ENCODE measurements around the gene AOC1. TPM values are rescaled to one million over a fixed set of nuclear protein-coding genes. Genes with fewer than 3 reads are reported as not detected.

The AOC1 gene
- total and polyA plus RNA-seq, 4 donors, result 0.01 to 0.08 TPM; not detected in 2

DNA sequence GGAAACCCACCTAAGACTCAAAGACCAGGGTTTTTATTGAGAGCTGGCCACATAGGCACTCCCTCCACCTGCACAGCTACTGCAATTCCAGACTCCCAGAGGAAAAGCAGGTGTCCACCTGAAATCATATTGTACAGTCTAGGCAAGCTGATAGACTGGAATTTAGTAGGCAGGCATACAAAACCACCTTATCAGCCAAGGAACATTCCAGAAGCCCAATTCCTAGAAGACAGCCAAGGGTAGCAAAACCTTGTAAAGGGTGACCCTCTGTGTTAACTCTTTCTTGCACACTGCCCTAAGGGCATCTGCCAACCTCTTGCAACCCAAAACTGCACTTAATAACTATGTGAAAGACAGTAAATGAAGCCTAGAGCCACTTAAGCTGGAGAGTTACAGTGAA is 46.5 kb upstream of the AOC1 start:
- Histone ChIP-seq H3K27me3 (ENCODE audit: control insufficient read depth in 4 of 4, insufficient read depth in 4 of 4, low read length in 3 of 4) (no peaks in the 10 kb centered on the region), H3K9ac (ENCODE audit: low read depth in 1 of 2, low read length in 2 of 2) (no peak overlapping the region), H3K36me3 (ENCODE audit: control insufficient read depth in 4 of 4, insufficient read depth in 3 of 4, low read depth in 1 of 4, low read length in 3 of 4) (peaks cover 0 to 31% (median 28%) of the 10 kb centered on the region in 4 donors), H3K4me3 (ENCODE audit: low read depth in 1 of 3, low read length in 3 of 3) (no peak overlapping the region), H3K27ac (ENCODE audit: low read depth in 1 of 2, low read length in 2 of 2) (peak overlapping the region; percentile 13 to 26), H3K4me1 (ENCODE audit: control insufficient read depth in 4 of 4, insufficient read depth in 4 of 4, low read length in 3 of 4) (peaks cover 5 to 31% (median 19%) of the 10 kb centered on the region in 4 donors), H3K9me3 (ENCODE audit: control insufficient read depth in 4 of 4, low read length in 3 of 4) (peaks cover 0 to 3% (median 2%) of the 10 kb centered on the region in 4 donors)
- DNase-seq (ENCODE audit: low spot score), result no peak
- no peak for TF ChIP-seq EGR1 (IDR thresholded peaks at IDR 0.05; ENCODE audit: low read depth in 2 of 2)

DNA sequence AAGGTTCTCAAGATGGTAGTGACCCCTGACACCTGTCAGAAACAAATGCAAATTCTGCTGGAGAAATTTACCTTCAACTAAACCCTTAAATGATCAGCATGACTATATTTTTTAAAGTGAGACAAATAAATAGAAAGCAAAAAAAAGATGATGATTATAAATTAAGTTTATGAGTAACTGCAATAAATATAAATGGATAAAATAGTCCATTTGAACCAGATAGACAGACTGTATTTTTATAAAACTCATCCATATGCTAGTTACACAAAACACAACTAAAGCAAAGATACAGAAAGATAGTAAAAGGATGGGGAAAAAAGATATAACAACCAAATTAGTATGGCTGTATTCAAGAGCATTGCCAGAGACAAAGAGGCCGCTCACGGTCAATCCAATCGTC is 45.9 kb upstream of the AOC1 start:
- Histone ChIP-seq H3K36me3 (ENCODE audit: control insufficient read depth in 4 of 4, insufficient read depth in 3 of 4, low read depth in 1 of 4, low read length in 3 of 4) (peaks cover 0 to 31% (median 28%) of the 10 kb centered on the region in 4 donors), H3K27ac (ENCODE audit: low read depth in 1 of 2, low read length in 2 of 2) (no peak overlapping the region), H3K9me3 (ENCODE audit: control insufficient read depth in 4 of 4, low read length in 3 of 4) (peaks cover 0 to 3% (median 2%) of the 10 kb centered on the region in 4 donors), H3K4me1 (ENCODE audit: control insufficient read depth in 4 of 4, insufficient read depth in 4 of 4, low read length in 3 of 4) (peaks cover 5 to 31% (median 19%) of the 10 kb centered on the region in 4 donors), H3K9ac (ENCODE audit: low read depth in 1 of 2, low read length in 2 of 2) (no peak overlapping the region), H3K27me3 (ENCODE audit: control insufficient read depth in 4 of 4, insufficient read depth in 4 of 4, low read length in 3 of 4) (no peaks in the 10 kb centered on the region), H3K4me3 (ENCODE audit: low read depth in 1 of 3, low read length in 3 of 3) (no peak overlapping the region)
- no peak for DNase-seq (ENCODE audit: low spot score)
- 96% methylated on average over 3 of the region's 3 CpGs for WGBS
- TF ChIP-seq, protein P1, sequence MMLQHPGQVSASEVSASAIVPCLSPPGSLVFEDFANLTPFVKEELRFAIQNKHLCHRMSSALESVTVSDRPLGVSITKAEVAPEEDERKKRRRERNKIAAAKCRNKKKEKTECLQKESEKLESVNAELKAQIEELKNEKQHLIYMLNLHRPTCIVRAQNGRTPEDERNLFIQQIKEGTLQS (IDR thresholded peaks at IDR 0.05), result no peak
- TF ChIP-seq FOXA2 (IDR thresholded peaks at IDR 0.05), result no peak
- TF ChIP-seq HNF4A (conservative IDR thresholded peaks at IDR 0.05), result no peak
- TF ChIP-seq, protein P2, sequence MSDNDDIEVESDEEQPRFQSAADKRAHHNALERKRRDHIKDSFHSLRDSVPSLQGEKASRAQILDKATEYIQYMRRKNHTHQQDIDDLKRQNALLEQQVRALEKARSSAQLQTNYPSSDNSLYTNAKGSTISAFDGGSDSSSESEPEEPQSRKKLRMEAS (IDR thresholded peaks at IDR 0.05), result no peak
- TF ChIP-seq EGR1 (IDR thresholded peaks at IDR 0.05; ENCODE audit: low read depth in 2 of 2), result no peak
- no peak for TF ChIP-seq SP1 (IDR thresholded peaks at IDR 0.05)
- TF ChIP-seq, protein P3, sequence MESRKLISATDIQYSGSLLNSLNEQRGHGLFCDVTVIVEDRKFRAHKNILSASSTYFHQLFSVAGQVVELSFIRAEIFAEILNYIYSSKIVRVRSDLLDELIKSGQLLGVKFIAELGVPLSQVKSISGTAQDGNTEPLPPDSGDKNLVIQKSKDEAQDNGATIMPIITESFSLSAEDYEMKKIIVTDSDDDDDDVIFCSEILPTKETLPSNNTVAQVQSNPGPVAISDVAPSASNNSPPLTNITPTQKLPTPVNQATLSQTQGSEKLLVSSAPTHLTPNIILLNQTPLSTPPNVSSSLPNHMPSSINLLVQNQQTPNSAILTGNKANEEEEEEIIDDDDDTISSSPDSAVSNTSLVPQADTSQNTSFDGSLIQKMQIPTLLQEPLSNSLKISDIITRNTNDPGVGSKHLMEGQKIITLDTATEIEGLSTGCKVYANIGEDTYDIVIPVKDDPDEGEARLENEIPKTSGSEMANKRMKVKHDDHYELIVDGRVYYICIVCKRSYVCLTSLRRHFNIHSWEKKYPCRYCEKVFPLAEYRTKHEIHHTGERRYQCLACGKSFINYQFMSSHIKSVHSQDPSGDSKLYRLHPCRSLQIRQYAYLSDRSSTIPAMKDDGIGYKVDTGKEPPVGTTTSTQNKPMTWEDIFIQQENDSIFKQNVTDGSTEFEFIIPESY (IDR thresholded peaks at IDR 0.05), result no peak
- TF ChIP-seq TAF1 (conservative IDR thresholded peaks at IDR 0.05), result no peak
- no peak for TF ChIP-seq FOXA1 (IDR thresholded peaks at IDR 0.05)
- no peak for TF ChIP-seq RXRA (IDR thresholded peaks at IDR 0.05)
- no peak for TF ChIP-seq JUND (IDR thresholded peaks at IDR 0.05)
- no peak for TF ChIP-seq RAD21 (IDR thresholded peaks at IDR 0.05)
- TF ChIP-seq NR2F2 (IDR thresholded peaks at IDR 0.05), result no peak

DNA sequence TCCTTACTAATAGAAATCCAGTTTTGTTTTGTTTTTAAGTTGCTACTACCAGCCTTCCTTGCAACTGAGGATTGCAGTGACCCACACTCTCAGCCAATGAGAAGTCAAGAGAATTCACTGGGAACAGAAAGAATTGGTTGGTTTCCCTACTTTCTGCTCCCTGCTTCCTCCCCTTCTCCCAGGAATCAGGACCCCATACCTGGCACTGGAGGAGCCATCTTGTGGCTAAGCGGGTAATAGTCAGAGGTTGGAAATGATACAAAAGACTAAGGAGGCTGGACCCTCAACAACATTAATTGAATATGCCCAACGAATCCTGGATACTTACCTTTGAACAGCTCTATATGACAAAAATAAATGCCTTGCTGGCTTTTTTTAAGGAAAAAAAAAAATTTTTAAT is 45.5 kb upstream of the AOC1 start:
- DNase-seq (ENCODE audit: low spot score), result no peak
- Histone ChIP-seq H3K9me3 (ENCODE audit: control insufficient read depth in 4 of 4, low read length in 3 of 4) (peaks cover 0 to 3% (median 2%) of the 10 kb centered on the region in 4 donors), H3K9ac (ENCODE audit: low read depth in 1 of 2, low read length in 2 of 2) (no peak overlapping the region), H3K27ac (ENCODE audit: low read depth in 1 of 2, low read length in 2 of 2) (no peak overlapping the region), H3K4me3 (ENCODE audit: low read depth in 1 of 3, low read length in 3 of 3) (no peak overlapping the region), H3K36me3 (ENCODE audit: control insufficient read depth in 4 of 4, insufficient read depth in 3 of 4, low read depth in 1 of 4, low read length in 3 of 4) (peaks cover 0 to 31% (median 28%) of the 10 kb centered on the region in 4 donors), H3K27me3 (ENCODE audit: control insufficient read depth in 4 of 4, insufficient read depth in 4 of 4, low read length in 3 of 4) (no peaks in the 10 kb centered on the region), H3K4me1 (ENCODE audit: control insufficient read depth in 4 of 4, insufficient read depth in 4 of 4, low read length in 3 of 4) (peaks cover 5 to 27% (median 19%) of the 10 kb centered on the region in 4 donors)
- 96% methylated on average over 2 of the region's 2 CpGs for WGBS
- no peak for TF ChIP-seq FOXA2 (IDR thresholded peaks at IDR 0.05)
- no peak for TF ChIP-seq YY1 (IDR thresholded peaks at IDR 0.05)
- TF ChIP-seq GABPA (IDR thresholded peaks at IDR 0.05 in 1 of 2, conservative IDR thresholded peaks at IDR 0.05 in 1 of 2), result no peak
- no peak for TF ChIP-seq HNF4G (IDR thresholded peaks at IDR 0.05)
- TF ChIP-seq, protein P2 (IDR thresholded peaks at IDR 0.05), result no peak
- TF ChIP-seq, protein P3 (IDR thresholded peaks at IDR 0.05), result no peak
- TF ChIP-seq NR2F2 (IDR thresholded peaks at IDR 0.05), result no peak
- no peak for TF ChIP-seq HNF4A (conservative IDR thresholded peaks at IDR 0.05)
- no peak for TF ChIP-seq JUND (IDR thresholded peaks at IDR 0.05)
- no peak for TF ChIP-seq EGR1 (IDR thresholded peaks at IDR 0.05; ENCODE audit: low read depth in 2 of 2)
- TF ChIP-seq, protein P1 (IDR thresholded peaks at IDR 0.05), result no peak
- TF ChIP-seq, protein P4, sequence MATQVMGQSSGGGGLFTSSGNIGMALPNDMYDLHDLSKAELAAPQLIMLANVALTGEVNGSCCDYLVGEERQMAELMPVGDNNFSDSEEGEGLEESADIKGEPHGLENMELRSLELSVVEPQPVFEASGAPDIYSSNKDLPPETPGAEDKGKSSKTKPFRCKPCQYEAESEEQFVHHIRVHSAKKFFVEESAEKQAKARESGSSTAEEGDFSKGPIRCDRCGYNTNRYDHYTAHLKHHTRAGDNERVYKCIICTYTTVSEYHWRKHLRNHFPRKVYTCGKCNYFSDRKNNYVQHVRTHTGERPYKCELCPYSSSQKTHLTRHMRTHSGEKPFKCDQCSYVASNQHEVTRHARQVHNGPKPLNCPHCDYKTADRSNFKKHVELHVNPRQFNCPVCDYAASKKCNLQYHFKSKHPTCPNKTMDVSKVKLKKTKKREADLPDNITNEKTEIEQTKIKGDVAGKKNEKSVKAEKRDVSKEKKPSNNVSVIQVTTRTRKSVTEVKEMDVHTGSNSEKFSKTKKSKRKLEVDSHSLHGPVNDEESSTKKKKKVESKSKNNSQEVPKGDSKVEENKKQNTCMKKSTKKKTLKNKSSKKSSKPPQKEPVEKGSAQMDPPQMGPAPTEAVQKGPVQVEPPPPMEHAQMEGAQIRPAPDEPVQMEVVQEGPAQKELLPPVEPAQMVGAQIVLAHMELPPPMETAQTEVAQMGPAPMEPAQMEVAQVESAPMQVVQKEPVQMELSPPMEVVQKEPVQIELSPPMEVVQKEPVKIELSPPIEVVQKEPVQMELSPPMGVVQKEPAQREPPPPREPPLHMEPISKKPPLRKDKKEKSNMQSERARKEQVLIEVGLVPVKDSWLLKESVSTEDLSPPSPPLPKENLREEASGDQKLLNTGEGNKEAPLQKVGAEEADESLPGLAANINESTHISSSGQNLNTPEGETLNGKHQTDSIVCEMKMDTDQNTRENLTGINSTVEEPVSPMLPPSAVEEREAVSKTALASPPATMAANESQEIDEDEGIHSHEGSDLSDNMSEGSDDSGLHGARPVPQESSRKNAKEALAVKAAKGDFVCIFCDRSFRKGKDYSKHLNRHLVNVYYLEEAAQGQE (IDR thresholded peaks at IDR 0.05), result no peak

Data from liver (tissue), 9 donors.